Progenitor cell of endocrine pancreas (in vitro differentiated cells): ENCODE results near the gene PIKFYVE. TPM values are rescaled to one million over a fixed set of nuclear protein-coding genes. Genes with fewer than 3 reads are reported as not detected.

Experiments
- DNase-seq: peaks from one replicate; pipeline ENCODE4 v3.0.0; 2021; ENCODE audit warnings: low spot score; ENCODE audit not compliant: unreplicated experiment
- H3K27ac Mint-ChIP-seq: 2 replicates; pipeline ENCODE4 v1.8.0; 2021; ENCODE audit warnings: mild to moderate bottlenecking, moderate library complexity, mixed read lengths
- H3K27me3 Mint-ChIP-seq: 2 replicates; pipeline ENCODE4 v1.8.0; 2021; ENCODE audit warnings: mixed read lengths
- H3K36me3 Mint-ChIP-seq: 2 replicates; pipeline ENCODE4 v1.8.0; 2022; ENCODE audit warnings: mixed read lengths; ENCODE audit not compliant: insufficient read depth
- H3K4me1 Mint-ChIP-seq: 2 replicates; pipeline ENCODE4 v1.8.0; 2021; ENCODE audit warnings: low read depth, mixed read lengths
- H3K4me3 Mint-ChIP-seq: 2 replicates; pipeline ENCODE4 v1.8.0; 2021; ENCODE audit warnings: low read depth, mild to moderate bottlenecking, moderate library complexity, mixed read lengths
- H3K9me3 Mint-ChIP-seq: 2 replicates; pipeline ENCODE4 v1.8.0; 2021; ENCODE audit warnings: low read depth, mixed read lengths
- CTCF ChIP-seq: fragments of 200-600 bp; sonication (generic); IDR thresholded peaks from one replicate; pipeline ENCODE4 v1.5.0; 2021; ENCODE audit warnings: antibody characterized with exemption, mild to moderate bottlenecking; ENCODE audit not compliant: unreplicated experiment
- total RNA-seq: library from RNA; stranded (reverse); gene quantifications from 2 replicates; pipeline ENCODE4 v1.2.1, GENCODE V29; 2021

The PIKFYVE gene
- total RNA-seq, 1 donor from 2014 or later = 38.4 TPM

GRCh38 chr2:208279236-208279635 lies 13.2 kb downstream of the PIKFYVE start:
- Mint-ChIP-seq H3K36me3 (peaks cover 47% of the 10 kb centered on the region), H3K9me3 (no peaks in the 10 kb centered on the region), H3K27ac (peak overlapping the region; percentile 9), H3K4me3 (no peak overlapping the region), H3K4me1 (peaks cover 13% of the 10 kb centered on the region), H3K27me3 (no peaks in the 10 kb centered on the region)
- TF ChIP-seq CTCF = no peak
- no peak for DNase-seq

GRCh38 chr2:208280234-208280633 lies 14.2 kb downstream of the PIKFYVE start:
- H3K4me1 Mint-ChIP-seq = peaks cover 13% of the 10 kb centered on the region
- no peak overlapping the region for H3K4me3 Mint-ChIP-seq
- peak overlapping the region; percentile 6 for H3K27ac Mint-ChIP-seq
- H3K9me3 Mint-ChIP-seq = no peaks in the 10 kb centered on the region
- H3K27me3 Mint-ChIP-seq = no peaks in the 10 kb centered on the region
- no peak for DNase-seq
- no peak for TF ChIP-seq CTCF
- H3K36me3 Mint-ChIP-seq = peaks cover 45% of the 10 kb centered on the region

GRCh38 chr2:208280933-208281332 lies 14.9 kb downstream of the PIKFYVE start:
- Mint-ChIP-seq H3K9me3 (no peaks in the 10 kb centered on the region), H3K27me3 (no peaks in the 10 kb centered on the region), H3K27ac (no peak overlapping the region), H3K4me3 (no peak overlapping the region), H3K4me1 (peaks cover 13% of the 10 kb centered on the region), H3K36me3 (peaks cover 44% of the 10 kb centered on the region)
- no peak for TF ChIP-seq CTCF
- DNase-seq = no peak

- H3K4me1 Mint-ChIP-seq = peaks cover 13% of the 10 kb centered on the region
- no peaks in the 10 kb centered on the region for H3K27me3 Mint-ChIP-seq
- no peak for TF ChIP-seq CTCF
- no peak overlapping the region for H3K27ac Mint-ChIP-seq
- peaks cover 33% of the 10 kb centered on the region for H3K36me3 Mint-ChIP-seq
- peaks cover 8% of the 10 kb centered on the region for H3K9me3 Mint-ChIP-seq
- no peak for DNase-seq
- no peak overlapping the region for H3K4me3 Mint-ChIP-seq
These were observed 19.8 kb downstream of the PIKFYVE start for GRCh38 chr2:208285853-208286252.

- H3K9me3 Mint-ChIP-seq = peaks cover 22% of the 10 kb centered on the region
- TF ChIP-seq CTCF = no peak
- no peaks in the 10 kb centered on the region for H3K27me3 Mint-ChIP-seq
- DNase-seq = no peak
- no peak overlapping the region for H3K4me3 Mint-ChIP-seq
- peaks cover 38% of the 10 kb centered on the region for H3K36me3 Mint-ChIP-seq
- no peak overlapping the region for H3K27ac Mint-ChIP-seq
- H3K4me1 Mint-ChIP-seq = peaks cover 22% of the 10 kb centered on the region
These were observed 28.5 kb downstream of the PIKFYVE start for GRCh38 chr2:208294482-208295024.
